Fibroblast of skin of back (primary cell): ENCODE data around the gene NOXRED1.
A peak's percentile ranks its signal among the peaks of the same experiment; 100 is the strongest.

Experiments
- DNase-seq: peaks from one replicate; pipeline ENCODE4 v3.0.0-alpha.2; 2013

NOXRED1 gene

DNA sequence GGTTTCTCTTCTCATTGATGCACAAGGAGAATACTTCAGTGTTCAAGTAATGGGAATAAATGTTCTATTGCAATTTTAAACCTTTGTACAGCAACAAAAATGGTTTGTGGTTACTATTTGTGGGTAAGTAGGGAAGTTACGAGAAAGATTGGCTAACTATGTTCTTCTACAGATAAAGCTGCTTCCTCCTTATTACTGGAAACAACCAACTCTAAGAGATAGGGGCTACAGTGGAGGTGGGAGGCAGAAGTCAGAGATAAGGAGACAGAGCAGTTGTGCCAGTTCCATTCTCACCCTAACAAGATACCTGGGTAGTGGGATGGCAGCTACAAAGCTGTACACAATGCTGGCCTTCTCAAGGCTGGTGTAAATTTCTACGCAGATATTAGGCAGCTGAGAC lies 16.2 kb downstream of the NOXRED1 start:
- no peak for DNase-seq

GRCh38 chr14:77406718-77407117 lies 16.6 kb downstream of the NOXRED1 start:
- DNase-seq, result no peak

DNA sequence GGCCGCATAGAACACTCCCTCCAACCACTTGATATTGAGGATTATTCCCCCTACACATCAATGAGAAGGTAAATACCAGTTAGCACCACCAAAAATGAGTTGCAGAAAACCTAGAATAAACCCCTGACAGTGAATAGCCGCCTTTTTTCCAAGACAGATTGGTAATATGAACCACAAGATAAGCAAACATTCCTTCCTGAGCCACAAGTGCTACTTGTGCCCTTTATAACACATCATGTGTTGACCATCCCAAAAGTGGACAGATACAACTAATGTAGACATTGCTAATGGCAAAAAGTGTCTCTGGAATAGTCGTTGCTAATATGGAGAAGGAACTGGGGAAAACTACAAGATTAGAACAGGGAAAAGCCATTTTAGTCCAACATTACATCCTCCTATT lies 17.2 kb downstream of the NOXRED1 start:
- DNase-seq, result no peak

DNA sequence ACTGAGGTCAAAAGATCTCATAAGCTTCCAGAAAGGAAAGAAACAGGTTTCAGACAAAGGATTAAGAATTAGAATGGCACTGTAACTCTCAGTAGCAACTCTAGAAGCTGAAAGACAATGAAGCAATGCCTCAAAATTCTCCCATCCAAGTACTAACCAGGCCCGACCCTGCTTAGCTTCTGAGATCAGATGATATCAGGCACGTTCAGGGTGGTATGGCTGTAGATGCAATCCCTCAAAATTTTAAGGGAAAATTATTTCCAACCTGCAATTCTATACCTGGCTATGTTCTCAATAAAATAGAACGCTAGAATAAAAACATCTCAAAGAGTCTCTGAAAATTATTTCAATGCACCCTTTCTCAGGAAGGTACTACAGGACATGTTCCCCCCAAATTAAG lies 19.6 kb downstream of the NOXRED1 start:
- no peak for DNase-seq

DNA sequence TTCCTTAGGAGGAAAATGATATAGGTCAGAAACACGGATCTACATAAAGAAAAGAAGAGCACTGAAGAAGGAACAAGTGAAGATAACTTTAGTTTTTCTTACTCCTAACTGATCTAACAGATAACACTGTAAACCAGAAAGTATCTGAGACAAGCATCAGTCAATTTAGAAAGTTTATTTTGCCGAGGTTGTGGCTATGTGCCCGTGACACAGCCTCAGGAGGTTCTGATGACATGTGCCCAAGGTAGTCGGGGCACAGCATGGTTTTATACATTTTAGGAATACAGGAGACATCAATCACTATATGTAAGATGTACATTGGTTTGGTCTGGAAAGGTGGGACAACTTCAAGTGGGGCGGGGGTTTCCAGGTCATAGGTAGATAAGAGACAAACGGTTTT lies 23.1 kb downstream of the NOXRED1 start:
- no peak for DNase-seq

- no peak for DNase-seq
Measured at GRCh38 chr14:77390188-77390587, 33.1 kb downstream of the NOXRED1 start.

- no peak for DNase-seq
Measured at GRCh38 chr14:77378701-77379100, 44.6 kb downstream of the NOXRED1 start.

GRCh38 chr14:77377502-77377844 lies 45.9 kb downstream of the NOXRED1 start:
- no peak for DNase-seq

- peak; percentile 82 for DNase-seq
Measured at GRCh38 chr14:77376771-77377501, 46.4 kb downstream of the NOXRED1 start, which contains the start of the genes SAMD15 and TMED8. TSS of gene SAMD15 (plus strand) at chr14:77377379. CDS start at chr14:77377419, 40 bp downstream. TSS of gene TMED8 (minus strand) at chr14:77377094. CDS start at chr14:77377053, 41 bp downstream.

- DNase-seq, result peak; percentile 14
Measured at GRCh38 chr14:77375973-77376770, 47.2 kb downstream of the NOXRED1 start.

DNA sequence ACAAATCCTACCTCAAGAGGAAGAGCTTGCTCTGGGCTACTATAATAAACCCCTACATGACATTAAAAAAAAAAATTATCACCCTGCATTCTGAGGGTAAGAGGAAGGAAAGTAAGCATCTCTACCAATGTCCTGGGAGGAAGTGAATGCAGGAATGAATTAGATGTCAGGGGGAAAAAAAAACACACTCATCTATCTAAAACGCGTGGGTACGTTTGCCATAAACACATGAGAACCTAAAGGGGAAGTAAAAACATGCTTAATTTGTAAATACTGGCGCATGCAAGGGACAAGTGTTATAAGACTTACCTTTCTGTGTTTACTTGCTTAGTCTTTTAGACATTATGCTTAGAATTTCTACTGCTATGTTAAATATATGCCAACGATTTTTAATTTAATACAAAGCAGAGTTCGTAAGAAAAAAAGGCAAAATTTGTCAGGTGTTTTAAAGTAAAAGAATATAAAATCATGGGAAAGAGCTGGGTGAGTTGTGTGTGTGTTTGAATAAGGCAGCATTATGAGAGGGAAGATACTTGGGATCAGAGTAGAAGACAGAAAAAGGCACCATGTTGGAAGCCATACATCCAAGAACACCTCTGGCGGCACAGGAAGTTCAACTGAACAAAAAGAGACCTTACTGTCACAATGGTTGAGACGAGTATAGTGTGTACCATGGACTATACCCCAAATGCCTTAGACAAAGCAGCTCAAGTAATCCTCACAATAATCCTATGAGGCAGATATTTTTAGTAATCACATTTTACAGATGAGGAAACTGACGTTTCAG lies 48.0 kb downstream of the NOXRED1 start:
- DNase-seq, result no peak

DNA sequence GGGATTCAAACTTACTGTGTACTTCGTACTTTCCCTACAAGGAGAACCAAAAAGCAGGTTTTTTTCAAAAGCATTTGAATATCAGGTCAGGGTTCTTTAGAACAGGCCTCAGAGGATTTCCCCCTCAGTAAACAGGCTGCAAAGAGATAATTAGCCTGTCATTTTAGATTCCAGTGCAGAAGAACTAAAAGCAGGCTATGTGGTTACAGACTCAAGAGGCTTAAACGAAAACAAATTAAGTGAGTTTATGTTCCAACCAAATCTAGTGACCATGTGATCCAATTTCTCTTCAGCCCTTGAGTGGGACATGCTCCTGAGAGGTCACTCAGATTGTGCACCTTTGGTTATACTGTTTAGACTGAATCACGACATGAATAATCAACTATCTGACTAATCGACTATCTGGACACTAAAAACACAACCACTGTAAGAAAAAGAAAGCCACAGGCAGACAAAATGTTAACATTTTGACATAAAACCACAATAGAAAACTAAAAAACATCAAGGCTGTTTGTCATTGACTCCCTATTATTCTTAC lies 51.0 kb downstream of the NOXRED1 start:
- DNase-seq, result no peak

DNA sequence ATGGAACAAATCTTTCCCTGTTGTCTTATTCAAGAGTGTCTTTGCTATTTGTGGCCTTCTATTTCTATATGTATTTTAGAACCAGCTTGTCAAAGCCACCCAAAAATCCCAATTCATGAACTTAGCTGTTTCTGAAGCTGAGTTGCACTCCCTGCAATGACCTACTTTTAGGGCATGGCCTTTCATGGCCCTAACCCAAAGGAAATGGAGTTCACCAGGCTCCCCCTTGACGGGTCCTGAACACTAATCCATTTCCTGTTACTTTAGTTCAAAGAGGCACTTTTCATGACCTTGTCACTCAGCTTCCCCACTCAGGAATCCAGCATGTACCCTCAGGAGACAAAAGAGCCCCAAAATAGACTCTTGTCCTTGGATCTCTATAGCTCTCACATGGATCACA lies 54.0 kb downstream of the NOXRED1 start:
- DNase-seq, result no peak

- DNase-seq, result no peak
Measured at GRCh38 chr14:77364146-77364545, 59.2 kb downstream of the NOXRED1 start.

- DNase-seq, result no peak
Measured at GRCh38 chr14:77359626-77360025, 63.7 kb downstream of the NOXRED1 start.

DNA sequence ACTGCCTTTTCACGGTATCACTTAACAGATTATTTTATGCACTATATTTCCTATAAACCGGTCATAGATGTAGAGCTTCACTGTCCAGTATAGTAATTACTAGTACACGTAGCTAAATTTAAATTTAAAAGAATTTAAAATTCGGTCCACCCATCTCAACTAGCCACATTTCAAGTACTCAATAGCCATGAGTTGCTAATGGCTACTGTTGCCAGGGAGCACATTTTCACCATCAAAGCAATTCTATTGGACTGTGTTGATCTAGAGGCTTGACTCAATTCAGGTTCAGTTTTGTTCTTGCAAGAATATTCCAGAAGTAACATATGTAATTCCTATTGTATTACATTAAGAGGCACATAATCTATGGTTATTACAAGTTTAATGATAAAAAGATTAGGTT lies 66.4 kb downstream of the NOXRED1 start:
- DNase-seq, result no peak

DNA sequence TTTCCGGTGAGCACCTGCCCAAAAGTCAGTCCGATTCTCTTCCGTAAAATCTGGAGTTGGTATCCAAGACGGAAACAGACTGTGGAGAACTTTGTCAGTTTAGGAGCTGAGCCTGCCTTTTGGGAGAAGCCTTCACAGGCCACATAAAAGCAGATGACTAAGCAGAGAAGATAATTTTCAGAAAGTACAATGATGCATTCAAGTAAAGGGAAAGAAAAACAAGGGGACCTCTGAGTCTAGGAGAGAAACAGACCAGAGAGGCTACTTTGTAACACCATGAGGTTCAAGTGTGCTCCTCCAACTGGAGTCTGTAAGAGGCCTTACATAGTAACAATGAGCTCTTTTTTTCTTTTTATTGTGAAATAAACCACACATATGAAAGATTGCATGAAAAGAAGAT lies 67.5 kb downstream of the NOXRED1 start:
- no peak for DNase-seq

GRCh38 chr14:77353469-77354141 lies 69.7 kb downstream of the NOXRED1 start:
- no peak for DNase-seq

DNA sequence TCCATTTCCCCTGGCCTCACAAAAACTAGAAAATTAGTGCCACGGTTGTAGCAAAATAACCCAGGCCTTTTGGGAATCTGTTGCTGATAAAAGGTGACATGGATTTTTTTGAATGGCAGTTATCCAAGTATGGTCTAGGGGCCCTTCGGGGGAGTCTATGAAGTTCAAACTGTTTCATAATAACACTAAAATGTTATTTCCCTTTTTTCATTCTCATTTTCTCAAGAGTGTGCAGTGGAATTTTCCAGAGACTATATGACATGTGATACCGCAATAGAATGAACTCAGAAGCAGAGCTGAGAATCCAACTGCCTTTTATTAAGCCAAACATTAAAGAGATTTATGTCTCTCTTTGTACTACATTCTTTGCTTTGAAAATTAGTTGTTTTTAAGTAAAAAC lies 75.6 kb downstream of the NOXRED1 start:
- no peak for DNase-seq

GRCh38 chr14:77346495-77346894 lies 76.8 kb downstream of the NOXRED1 start:
- DNase-seq, result no peak

GRCh38 chr14:77344377-77344996 lies 78.8 kb downstream of the NOXRED1 start:
- DNase-seq, result no peak
